HCT116 (cell line): Measurements from ENCODE around the gene RASGEF1C. TPM values are rescaled to one million over a fixed set of nuclear protein-coding genes. Genes with fewer than 3 reads are reported as not detected.

Source experiments
- ATAC-seq: fragments of 200-7000 bp; cut with Tn5 transposase; 2 replicates; pipeline ENCODE4 v1.9.1; 2020; ENCODE audit warnings: mild to moderate bottlenecking, moderate library complexity
- BruUV-seq: library from RNA; stranded (reverse); fragments of 400-500 nt; replicated peaks from 2 replicates; lab custom pipeline; 2021; lab: Mats Ljungman, UMichigan
- CTCF ChIA-PET: fragments of 300-600 bp; sonication (Branson Sonifier 250); formaldehyde crosslinking; loops from one replicate; lab custom pipeline; 2021; ENCODE audit warnings: antibody characterized with exemption; lab: Charles Lee
- POLR2A ChIA-PET: fragments of 300-600, 350-600 bp; sonication (Branson Sonifier 250); formaldehyde crosslinking; loops from one replicate; lab custom pipeline; 2021; ENCODE audit warnings: antibody characterized with exemption; lab: Charles Lee
- RAD21 ChIA-PET, 2 experiments: fragments of 300-600 bp; sonication (Branson Sonifier 250); formaldehyde crosslinking; loops; one replicate each; lab custom pipeline; 2023; ENCODE audit warnings: low total read pairs in 2 of 2; ENCODE audit not compliant: uncharacterized antibody in 2 of 2, unreplicated experiment in 2 of 2, low non-redundant PET in 1 of 2; lab: Charles Lee
- DNase-seq: peaks from one replicate; pipeline ENCODE4 v3.0.0-alpha.2; 2010; ENCODE audit warnings: low read depth, low spot score
- H2AFZ ChIP-seq: fragments of 200-600 bp; shearing (Covaris generic), sonication (generic); 2 replicates; pipeline ENCODE4 v1.6.1; 2017; ENCODE audit warnings: low read depth, mixed run types, mixed read lengths, antibody characterized with exemption, low read length; ENCODE audit not compliant: poor library complexity, severe bottlenecking
- H3K27ac ChIP-seq: 2 replicates; pipeline ENCODE4 v1.5.1; 2012; ENCODE audit warnings: low read depth, low read length
- H3K27me3 ChIP-seq: fragments of 200-600 bp; sonication (generic); 2 replicates; pipeline ENCODE4 v1.6.1; 2016; ENCODE audit warnings: mixed run types, low read length, mixed read lengths; ENCODE audit not compliant: insufficient read depth
- H3K36me3 ChIP-seq, 2 experiments: fragments of 200-500 bp in 1 of 2; fragments of 200-600 bp in 1 of 2; sonication (Bioruptor generic) in 1 of 2; sonication (generic) in 1 of 2; 2 replicates each; pipeline versions ENCODE4 v1.5.1 to v1.6.1; 2014 to 2016; ENCODE audit warnings: low read length in 2 of 2, inconsistent platforms in 1 of 2, mixed read lengths in 1 of 2, mixed run types in 1 of 2; ENCODE audit not compliant: insufficient read depth in 2 of 2, control insufficient read depth in 1 of 2
- H3K4me1 ChIP-seq, 2 experiments: fragments of 200-600 bp in 1 of 2; sonication (generic) in 1 of 2; 2 replicates each; pipeline versions ENCODE4 v1.5.1 to v1.6.1; 2012 to 2017; ENCODE audit warnings: low read length in 2 of 2, inconsistent platforms in 1 of 2, mild to moderate bottlenecking in 1 of 2, mixed read lengths in 1 of 2, mixed run types in 1 of 2, moderate library complexity in 1 of 2; ENCODE audit not compliant: insufficient read depth in 2 of 2, control insufficient read depth in 1 of 2
- H3K4me2 ChIP-seq: fragments of 200-600 bp; sonication (generic); 2 replicates; pipeline ENCODE4 v1.6.1; 2017; ENCODE audit warnings: mixed run types, low read length, mixed read lengths
- H3K4me3 ChIP-seq, 2 experiments: fragments of 200-600 bp in 1 of 2; sonication (generic) in 1 of 2; replicated peaks in 1 of 2; 2 replicates each; pipeline ENCODE4 v1.5.1; 2011 to 2016; ENCODE audit warnings: low read length in 2 of 2, control low read depth in 1 of 2, low read depth in 1 of 2, mild to moderate bottlenecking in 1 of 2, mixed read lengths in 1 of 2, mixed run types in 1 of 2
- H3K79me2 ChIP-seq: fragments of 200-600 bp; sonication (generic); 2 replicates; pipeline ENCODE4 v1.6.1; 2017; ENCODE audit warnings: mild to moderate bottlenecking, mixed run types, low read length, moderate library complexity, mixed read lengths; ENCODE audit not compliant: insufficient read depth
- H3K9ac ChIP-seq: fragments of 200-600 bp; sonication (generic); 2 replicates; pipeline ENCODE4 v1.6.1; 2016; ENCODE audit warnings: low read length, mixed read lengths
- H3K9me2 ChIP-seq: fragments of 200-600 bp; sonication (generic), shearing (Covaris generic); 2 replicates; pipeline ENCODE4 v1.6.1; 2017; ENCODE audit warnings: mixed run types, mild to moderate bottlenecking, moderate library complexity; ENCODE audit not compliant: insufficient read depth
- H3K9me3 ChIP-seq, 2 experiments: fragments of 200-500 bp in 1 of 2; fragments of 200-600 bp in 1 of 2; sonication (Bioruptor generic) in 1 of 2; sonication (generic) in 1 of 2; 2 replicates each; pipeline ENCODE4 v1.6.1; 2014 to 2017; ENCODE audit warnings: low read length in 2 of 2, mixed read lengths in 2 of 2, inconsistent platforms in 1 of 2, low read depth in 1 of 2, mild to moderate bottlenecking in 1 of 2, mixed run types in 1 of 2, moderate library complexity in 1 of 2; ENCODE audit not compliant: control insufficient read depth in 1 of 2, insufficient read depth in 1 of 2
- H4K20me1 ChIP-seq: fragments of 200-600 bp; sonication (generic), shearing (Covaris generic); 2 replicates; pipeline ENCODE4 v1.6.1; 2017; ENCODE audit warnings: mixed run types, mild to moderate bottlenecking, moderate library complexity; ENCODE audit not compliant: insufficient read depth
- CBX3 ChIP-seq: IDR thresholded peaks from 2 replicates; pipeline ENCODE4 v1.6.1; 2012; ENCODE audit warnings: low read depth
- CEBPB ChIP-seq: IDR thresholded peaks from 2 replicates; pipeline ENCODE4 v1.6.1; 2012; ENCODE audit warnings: low read depth
- EGR1 ChIP-seq: IDR thresholded peaks from 2 replicates; pipeline ENCODE4 v1.6.1; 2012; ENCODE audit warnings: low read depth
- ELF1 ChIP-seq: IDR thresholded peaks from 2 replicates; pipeline ENCODE4 v1.6.1; 2012; ENCODE audit warnings: low read depth, borderline replicate concordance
- EZH2 ChIP-seq: fragments of 200-600 bp; sonication (generic); IDR thresholded peaks from 2 replicates; pipeline ENCODE4 v1.6.1; 2017; ENCODE audit warnings: antibody characterized with exemption, mixed run types
- EZH2phosphoT487 ChIP-seq: fragments of 200-600 bp; IDR thresholded peaks from 2 replicates; pipeline ENCODE4 v1.6.1; 2018; ENCODE audit warnings: antibody characterized with exemption, borderline replicate concordance
- FOSL1 ChIP-seq: IDR thresholded peaks from 2 replicates; pipeline ENCODE4 v1.6.1; 2012; ENCODE audit warnings: low read depth
- JUND ChIP-seq: IDR thresholded peaks from 2 replicates; pipeline ENCODE4 v1.6.1; 2012
- POLR2A ChIP-seq: IDR thresholded peaks from 2 replicates; pipeline ENCODE4 v1.7.0; 2011; ENCODE audit warnings: borderline replicate concordance; ENCODE audit not compliant: insufficient read depth, insufficient read length; ENCODE audit errors: extremely low read depth
- POLR2AphosphoS5 ChIP-seq: IDR thresholded peaks from 2 replicates; pipeline ENCODE4 v1.6.1; 2011; ENCODE audit warnings: mild to moderate bottlenecking, low read depth, low read length, moderate library complexity
- REST ChIP-seq: IDR thresholded peaks from 2 replicates; pipeline ENCODE4 v1.6.1; 2012; ENCODE audit warnings: low read depth
- SIN3A ChIP-seq: IDR thresholded peaks from 2 replicates; pipeline ENCODE4 v1.6.1; 2012; ENCODE audit warnings: low read depth
- SP1 ChIP-seq: IDR thresholded peaks from 2 replicates; pipeline ENCODE4 v1.6.1; 2012; ENCODE audit warnings: low read depth
- SRF ChIP-seq: IDR thresholded peaks from 2 replicates; pipeline ENCODE4 v1.6.1; 2012; ENCODE audit warnings: low read depth
- TCF7L2 ChIP-seq: IDR thresholded peaks from 2 replicates; pipeline ENCODE4 v1.7.0; 2011; ENCODE audit warnings: borderline replicate concordance, inconsistent platforms; ENCODE audit not compliant: insufficient read depth, insufficient read length; ENCODE audit errors: extremely low read depth
- ZFX ChIP-seq: fragments of 450-650 bp; IDR thresholded peaks from 2 replicates; pipeline ENCODE4 v1.6.1; 2017
- ZNF274 ChIP-seq: fragments of 200-500 bp; sonication (Bioruptor generic); IDR thresholded peaks from 2 replicates; pipeline ENCODE4 v1.6.1; 2014; ENCODE audit warnings: mild to moderate bottlenecking, low read depth, low read length, inconsistent platforms
- intact Hi-C: fragments of 100-400 bp; cut with micrococcal nuclease; formaldehyde crosslinking; loops from 2 replicates; pipeline ENCODE4 v1.10.0; 2022
- total RNA-seq: library from RNA; stranded (reverse); gene quantifications from one replicate; pipeline ENCODE4 v1.2.1, GENCODE V29; 2021; ENCODE audit not compliant: unreplicated experiment
- TF ChIP-seq, protein P1 (sequence below), 3 experiments: fragments of 200-600 bp in 1 of 3; sonication (generic) in 1 of 3; IDR thresholded peaks in 2 of 3; conservative IDR thresholded peaks in 1 of 3; 2 replicates each; pipeline ENCODE4 v1.5.1; 2012 to 2017; ENCODE audit warnings: low read depth in 2 of 3, low read length in 2 of 3, antibody characterized with exemption in 1 of 3, borderline replicate concordance in 1 of 3, control low read depth in 1 of 3, mild to moderate bottlenecking in 1 of 3, mixed read lengths in 1 of 3, mixed run types in 1 of 3, moderate library complexity in 1 of 3; ENCODE audit not compliant: insufficient read depth in 1 of 3
- TF ChIP-seq, protein P2 (sequence below): IDR thresholded peaks from 2 replicates; pipeline ENCODE4 v1.6.1; 2011; ENCODE audit warnings: mild to moderate bottlenecking, low read length, moderate library complexity; ENCODE audit not compliant: insufficient replicate concordance; ENCODE audit errors: extremely low read depth

The RASGEF1C gene
- total RNA-seq, 1 experiment from 2014 or later: 1.2 TPM

- no peaks in the 10 kb centered on the region for H3K27me3 ChIP-seq
- RAD21 ChIA-PET: no interaction called here
- TF ChIP-seq TCF7L2: no peak
- no peak for TF ChIP-seq SP1
- TF ChIP-seq EGR1: no peak
- TF ChIP-seq REST: no peak
- no peak for TF ChIP-seq SRF
- no peak for TF ChIP-seq POLR2A
- no peak for TF ChIP-seq POLR2AphosphoS5
- TF ChIP-seq SIN3A: no peak
- TF ChIP-seq ELF1: no peak
- TF ChIP-seq EZH2phosphoT487: no peak
- no peak for TF ChIP-seq CBX3
- TF ChIP-seq, protein P1, sequence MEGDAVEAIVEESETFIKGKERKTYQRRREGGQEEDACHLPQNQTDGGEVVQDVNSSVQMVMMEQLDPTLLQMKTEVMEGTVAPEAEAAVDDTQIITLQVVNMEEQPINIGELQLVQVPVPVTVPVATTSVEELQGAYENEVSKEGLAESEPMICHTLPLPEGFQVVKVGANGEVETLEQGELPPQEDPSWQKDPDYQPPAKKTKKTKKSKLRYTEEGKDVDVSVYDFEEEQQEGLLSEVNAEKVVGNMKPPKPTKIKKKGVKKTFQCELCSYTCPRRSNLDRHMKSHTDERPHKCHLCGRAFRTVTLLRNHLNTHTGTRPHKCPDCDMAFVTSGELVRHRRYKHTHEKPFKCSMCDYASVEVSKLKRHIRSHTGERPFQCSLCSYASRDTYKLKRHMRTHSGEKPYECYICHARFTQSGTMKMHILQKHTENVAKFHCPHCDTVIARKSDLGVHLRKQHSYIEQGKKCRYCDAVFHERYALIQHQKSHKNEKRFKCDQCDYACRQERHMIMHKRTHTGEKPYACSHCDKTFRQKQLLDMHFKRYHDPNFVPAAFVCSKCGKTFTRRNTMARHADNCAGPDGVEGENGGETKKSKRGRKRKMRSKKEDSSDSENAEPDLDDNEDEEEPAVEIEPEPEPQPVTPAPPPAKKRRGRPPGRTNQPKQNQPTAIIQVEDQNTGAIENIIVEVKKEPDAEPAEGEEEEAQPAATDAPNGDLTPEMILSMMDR (IDR thresholded peaks at IDR 0.05 in 2 of 3, conservative IDR thresholded peaks at IDR 0.05 in 1 of 3; ENCODE audit: borderline replicate concordance in 1 of 3, insufficient read depth in 1 of 3, low read depth in 2 of 3, low read length in 2 of 3): no peak
- no peak for TF ChIP-seq ZFX
- no peak for TF ChIP-seq JUND
- TF ChIP-seq, protein P2, sequence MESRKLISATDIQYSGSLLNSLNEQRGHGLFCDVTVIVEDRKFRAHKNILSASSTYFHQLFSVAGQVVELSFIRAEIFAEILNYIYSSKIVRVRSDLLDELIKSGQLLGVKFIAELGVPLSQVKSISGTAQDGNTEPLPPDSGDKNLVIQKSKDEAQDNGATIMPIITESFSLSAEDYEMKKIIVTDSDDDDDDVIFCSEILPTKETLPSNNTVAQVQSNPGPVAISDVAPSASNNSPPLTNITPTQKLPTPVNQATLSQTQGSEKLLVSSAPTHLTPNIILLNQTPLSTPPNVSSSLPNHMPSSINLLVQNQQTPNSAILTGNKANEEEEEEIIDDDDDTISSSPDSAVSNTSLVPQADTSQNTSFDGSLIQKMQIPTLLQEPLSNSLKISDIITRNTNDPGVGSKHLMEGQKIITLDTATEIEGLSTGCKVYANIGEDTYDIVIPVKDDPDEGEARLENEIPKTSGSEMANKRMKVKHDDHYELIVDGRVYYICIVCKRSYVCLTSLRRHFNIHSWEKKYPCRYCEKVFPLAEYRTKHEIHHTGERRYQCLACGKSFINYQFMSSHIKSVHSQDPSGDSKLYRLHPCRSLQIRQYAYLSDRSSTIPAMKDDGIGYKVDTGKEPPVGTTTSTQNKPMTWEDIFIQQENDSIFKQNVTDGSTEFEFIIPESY: no peak
- TF ChIP-seq ZNF274: no peak
- no peak for TF ChIP-seq CEBPB
- TF ChIP-seq EZH2: no peak
- TF ChIP-seq FOSL1: no peak
- no peak overlapping the region for H3K4me3 ChIP-seq
- POLR2A ChIA-PET: no interaction called here
- CTCF ChIA-PET: interaction anchor here (0.8 kb wide), 1 partner anchor 94 kb away, joined by 3 read pairs; no protein-coding TSS in a partner anchor
- ATAC-seq (no peak), DNase-seq (no peak)
- H3K9ac ChIP-seq: no peak overlapping the region
- H3K9me3 ChIP-seq: no peaks in the 10 kb centered on the region
- H3K4me2 ChIP-seq: no peak overlapping the region
- no peaks in the 10 kb centered on the region for H3K79me2 ChIP-seq
- H3K36me3 ChIP-seq: peaks cover 0 to 13% of the 10 kb centered on the region in 2 experiments; a peak in 3 of 4 replicates
- no peak overlapping the region for H2AFZ ChIP-seq
- H3K27ac ChIP-seq: no peak overlapping the region
- intact Hi-C loops: no loop called here
- BruUV-seq: no TSS peak
- H4K20me1 ChIP-seq: no peaks in the 10 kb centered on the region
- H3K4me1 ChIP-seq: no peaks in the 10 kb centered on the region; a peak in 1 of 4 replicates
- no peaks in the 10 kb centered on the region for H3K9me2 ChIP-seq
These were observed 26.1 kb upstream of the RASGEF1C start for GRCh38 chr5:180235077-180235476.
